GM19328 (cell line): ENCODE data around the gene OMG.
"Not testable (repeated sequence)": the region's sequence is repeated elsewhere in the genome, so short reads cannot be mapped to it uniquely, and the experiment has no call there.

Experiments
- ATAC-seq: cut with Tn5 transposase; IDR thresholded peaks from one replicate; pipeline ENCODE4 v1.9.1; 2021; ENCODE audit warnings: mild to moderate bottlenecking, moderate library complexity; ENCODE audit not compliant: unreplicated experiment

Gene OMG

GRCh38 chr17:31266042-31266441, 31.0 kb downstream of the OMG start:
- no peak for ATAC-seq

DNA sequence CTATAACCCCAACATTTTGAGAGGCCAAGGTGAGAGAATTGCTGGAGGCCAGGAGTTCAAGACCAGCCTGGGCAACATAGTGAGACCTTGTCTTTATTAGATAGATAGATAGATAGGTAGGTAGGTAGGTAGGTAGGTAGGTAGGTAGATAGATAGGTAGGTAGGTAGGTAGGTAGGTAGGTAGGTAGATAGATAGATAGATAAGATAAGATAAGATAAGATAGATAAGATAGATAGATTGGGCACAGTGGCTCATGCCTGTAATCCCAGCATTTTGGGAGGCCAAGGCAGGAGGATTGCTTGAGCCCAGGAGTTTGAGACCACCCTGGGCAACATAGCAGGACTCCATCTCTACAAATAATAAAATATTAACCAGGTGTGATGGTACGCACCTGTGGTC, 34.1 kb downstream of the OMG start:
- not testable (repeated sequence) for ATAC-seq

DNA sequence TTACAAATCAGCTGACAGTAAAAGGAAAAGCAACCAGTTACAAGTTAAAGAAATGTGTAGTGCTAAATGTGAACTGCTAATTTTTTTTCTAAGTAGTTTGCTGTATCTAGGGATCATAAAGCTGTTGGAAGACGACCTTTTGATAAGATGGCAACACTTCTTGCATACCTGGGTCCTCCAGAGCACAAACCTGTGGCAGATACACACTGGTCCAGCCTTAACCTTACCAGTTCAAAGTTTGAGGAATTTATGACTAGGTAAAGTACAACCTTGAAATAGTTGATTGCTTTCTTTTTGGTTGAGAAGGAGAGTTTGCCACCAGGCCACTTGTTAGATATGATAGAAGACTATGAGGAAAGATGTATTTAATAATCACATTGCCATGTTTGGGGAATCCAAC, 35.4 kb downstream of the OMG start:
- no peak for ATAC-seq

DNA sequence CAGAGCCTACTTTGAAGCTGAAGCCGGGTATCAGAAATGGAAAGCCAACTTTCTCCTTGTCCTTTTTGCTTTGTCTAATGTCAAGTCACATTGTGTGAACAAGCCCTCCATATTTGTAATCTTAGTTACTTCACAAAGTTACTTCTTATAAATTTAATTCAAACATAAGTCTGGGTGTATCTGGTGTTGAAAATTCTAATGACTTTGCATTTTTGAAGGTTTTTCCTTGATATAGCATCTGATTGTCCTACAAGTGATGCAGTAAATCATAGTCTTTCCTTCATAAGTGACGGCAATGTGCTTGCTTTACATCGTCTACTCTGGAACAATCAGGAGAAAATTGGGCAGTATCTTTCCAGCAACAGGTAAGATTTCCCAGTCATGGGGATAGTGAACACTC, 36.9 kb downstream of the OMG start:
- no peak for ATAC-seq

GRCh38 chr17:31256936-31257335, 40.1 kb downstream of the OMG start:
- ATAC-seq = no peak

DNA sequence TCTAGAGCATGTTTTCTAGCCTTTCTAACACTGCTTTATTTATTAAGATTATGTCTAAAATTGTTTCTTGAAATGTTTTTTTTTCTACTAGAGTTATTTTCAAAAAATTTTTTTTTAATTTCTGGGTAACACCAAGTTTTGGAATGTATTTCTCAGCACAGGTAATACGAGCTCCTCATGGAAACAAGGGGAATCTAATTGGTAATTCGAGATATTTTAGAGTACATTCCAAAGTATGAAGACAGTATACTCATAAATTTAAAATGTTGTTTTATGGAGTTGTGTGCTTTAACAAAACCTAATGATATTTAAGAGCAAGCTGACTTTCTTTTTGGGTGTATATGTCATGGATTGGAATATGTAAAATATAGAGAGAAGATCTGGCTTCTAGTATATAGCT, 42.4 kb downstream of the OMG start:
- ATAC-seq = no peak

DNA sequence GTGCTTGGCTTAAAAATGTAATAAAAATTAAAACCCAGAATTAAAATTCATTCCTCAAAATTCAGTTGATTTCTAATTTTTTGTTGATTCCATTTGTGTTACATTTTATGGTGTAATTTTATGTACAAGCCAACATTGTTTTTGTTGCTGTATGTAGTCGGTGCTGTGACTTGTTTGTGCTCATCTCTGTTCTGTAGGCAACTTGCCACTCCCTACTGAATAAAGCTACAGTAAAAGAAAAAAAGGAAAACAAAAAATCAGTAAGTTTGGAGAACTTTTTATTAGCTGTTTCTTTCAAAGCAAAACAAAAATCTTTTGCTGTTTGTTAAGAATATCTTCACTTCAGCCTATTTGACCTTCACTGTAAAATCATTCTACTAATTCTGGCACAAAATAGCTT, 44.3 kb downstream of the OMG start:
- no peak for ATAC-seq

- ATAC-seq = no peak
Measured at GRCh38 chr17:31251970-31252328, 45.1 kb downstream of the OMG start.

- ATAC-seq = no peak
Measured at GRCh38 chr17:31251105-31251969, 45.7 kb downstream of the OMG start.

DNA sequence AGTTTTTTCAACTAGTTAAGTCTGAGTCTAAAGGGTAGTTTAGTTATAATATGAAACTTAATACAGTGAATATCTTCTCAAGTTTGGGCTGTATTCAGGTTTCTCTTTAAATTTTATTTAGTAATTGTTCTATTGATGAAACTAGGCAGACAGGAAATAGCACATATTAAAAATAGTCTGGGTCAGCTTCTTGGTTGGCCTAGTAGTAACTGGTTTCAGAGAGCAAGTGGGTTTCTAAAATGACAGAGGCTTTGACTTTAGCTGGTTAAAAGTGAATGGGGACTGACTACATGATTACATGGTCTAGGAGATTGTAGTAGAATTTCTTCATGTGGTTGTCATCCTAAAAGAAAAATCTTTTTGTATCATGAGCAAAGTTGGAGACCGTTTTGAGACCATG, 46.8 kb downstream of the OMG start:
- ATAC-seq = no peak

DNA sequence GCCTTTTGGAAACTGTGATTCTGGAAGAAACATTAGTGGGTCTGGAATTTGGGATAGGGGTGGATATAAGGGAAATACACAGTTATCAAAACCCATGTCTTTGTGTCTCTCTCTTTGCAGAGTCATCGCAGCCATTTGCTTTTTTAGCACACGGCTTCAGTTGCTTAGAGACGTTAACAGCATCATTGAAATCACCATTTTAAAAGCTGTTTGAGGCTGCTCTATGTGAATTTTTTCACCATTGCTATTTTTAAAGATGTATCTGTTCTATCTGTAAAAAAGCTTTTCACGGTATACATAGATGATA, 47.3 kb downstream of the OMG start:
- ATAC-seq = no peak

GRCh38 chr17:31248986-31249834, 47.8 kb downstream of the OMG start:
- no peak for ATAC-seq
